Activated CD4-positive, alpha-beta T cell treated with anti-CD3 and anti-CD28 coated beads, Interleukin-2, Interleukin-4, amounts not matched to agents 100 ng/mL and 50 ng/mL, durations not matched to agents 16 hours and 8 hours (primary cell): ENCODE data around the gene NTN4.
"Not testable (repeated sequence)": the region's sequence is repeated elsewhere in the genome, so short reads cannot be mapped to it uniquely, and the experiment has no call there.

Source experiments
- DNase-seq: peaks from one replicate; pipeline ENCODE4 v3.0.0-alpha.2; 2020; ENCODE audit warnings: low spot score

NTN4 gene

DNA sequence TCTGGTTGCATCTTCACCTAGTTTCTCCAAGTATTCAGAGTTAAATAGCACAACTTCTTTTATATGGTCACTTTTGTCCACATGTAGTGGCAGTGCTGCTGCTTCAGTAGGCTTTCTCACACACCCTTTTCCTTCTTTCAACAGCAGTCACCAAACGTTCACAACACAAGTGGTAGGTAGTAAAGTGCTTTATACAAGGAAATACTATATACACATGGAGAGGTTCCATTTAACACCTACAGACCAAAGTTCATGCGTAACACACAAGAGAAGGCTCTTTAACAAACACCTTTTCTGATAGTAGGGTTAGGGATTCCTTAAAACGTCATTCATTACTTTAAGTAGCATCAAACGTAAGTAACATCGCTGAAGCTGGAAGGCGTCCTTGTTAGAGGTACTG, 132.2 kb downstream of the NTN4 start:
- DNase-seq = no peak

DNA sequence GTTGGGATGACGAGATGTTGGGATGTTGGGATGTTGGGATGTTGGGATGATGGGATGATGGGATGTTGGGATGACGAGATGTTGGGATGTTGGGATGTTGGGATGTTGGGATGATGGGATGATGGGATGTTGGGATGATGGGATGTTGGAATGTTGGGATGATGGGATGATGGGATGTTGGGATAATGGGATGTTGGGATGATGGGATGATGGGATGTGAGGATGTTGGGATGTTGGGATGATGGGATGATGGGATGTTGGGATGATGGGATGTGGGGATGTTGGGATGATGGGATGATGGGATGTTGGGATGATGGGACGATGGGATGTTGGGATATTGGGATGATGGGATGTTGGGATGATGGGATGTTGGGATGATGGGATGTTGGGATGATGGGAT, 135.9 kb downstream of the NTN4 start:
- DNase-seq = not testable (repeated sequence)

DNA sequence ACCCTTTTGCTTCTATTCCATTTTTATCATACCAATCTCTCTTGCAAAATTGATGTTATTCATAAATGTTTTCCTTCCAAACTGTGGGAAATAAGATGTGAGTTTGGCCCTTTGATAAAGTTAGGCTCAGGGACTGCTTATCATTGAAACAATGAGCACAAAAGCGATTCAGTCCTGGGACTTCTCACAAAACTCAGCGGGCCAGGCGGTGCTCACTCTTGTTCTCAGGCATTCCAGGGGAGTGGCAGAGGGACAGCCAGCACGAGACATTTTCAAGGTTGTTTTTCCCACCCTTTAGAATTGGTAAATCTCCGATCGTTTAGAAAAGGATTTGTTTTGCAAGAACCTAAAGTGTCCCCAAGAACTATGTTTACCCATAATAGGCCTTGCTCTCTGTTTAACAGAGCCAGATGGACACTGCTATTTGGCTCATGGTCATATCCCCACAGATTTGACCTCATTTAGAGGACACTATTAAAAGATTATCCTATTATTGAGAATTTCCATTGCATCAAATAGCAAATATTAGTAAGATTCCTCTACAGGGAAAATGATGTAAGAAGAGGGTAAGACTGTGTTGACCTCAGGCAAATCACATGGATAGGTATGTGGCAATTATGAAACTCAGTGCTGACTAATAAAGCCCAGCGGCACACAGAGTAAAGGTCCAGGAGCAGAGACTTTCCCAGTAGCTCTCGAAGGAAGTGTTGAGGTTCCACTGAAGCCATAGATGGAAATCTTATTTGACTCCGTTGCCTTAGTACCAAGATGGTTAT, 136.6 kb downstream of the NTN4 start:
- DNase-seq = peak; percentile 4

DNA sequence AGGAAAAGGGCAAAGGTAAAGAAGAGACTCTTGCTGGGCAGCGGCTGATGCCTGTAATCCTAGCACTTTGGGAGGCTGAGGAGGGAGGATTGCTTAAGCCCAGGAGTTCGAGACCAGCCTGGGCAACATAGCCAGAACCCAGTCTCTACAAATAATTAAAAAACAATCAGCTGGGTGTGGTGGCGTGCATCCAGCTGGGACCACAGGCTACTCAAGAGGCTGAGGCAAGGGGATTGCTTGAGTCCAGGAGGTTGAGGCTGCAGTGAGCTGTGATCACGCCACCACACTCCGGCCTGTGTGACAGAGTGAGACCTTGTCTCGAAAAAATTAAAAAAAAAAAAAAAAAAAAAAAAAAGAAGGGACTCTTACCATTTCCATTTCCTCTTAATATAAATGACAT, 138.9 kb downstream of the NTN4 start:
- no peak for DNase-seq

DNA sequence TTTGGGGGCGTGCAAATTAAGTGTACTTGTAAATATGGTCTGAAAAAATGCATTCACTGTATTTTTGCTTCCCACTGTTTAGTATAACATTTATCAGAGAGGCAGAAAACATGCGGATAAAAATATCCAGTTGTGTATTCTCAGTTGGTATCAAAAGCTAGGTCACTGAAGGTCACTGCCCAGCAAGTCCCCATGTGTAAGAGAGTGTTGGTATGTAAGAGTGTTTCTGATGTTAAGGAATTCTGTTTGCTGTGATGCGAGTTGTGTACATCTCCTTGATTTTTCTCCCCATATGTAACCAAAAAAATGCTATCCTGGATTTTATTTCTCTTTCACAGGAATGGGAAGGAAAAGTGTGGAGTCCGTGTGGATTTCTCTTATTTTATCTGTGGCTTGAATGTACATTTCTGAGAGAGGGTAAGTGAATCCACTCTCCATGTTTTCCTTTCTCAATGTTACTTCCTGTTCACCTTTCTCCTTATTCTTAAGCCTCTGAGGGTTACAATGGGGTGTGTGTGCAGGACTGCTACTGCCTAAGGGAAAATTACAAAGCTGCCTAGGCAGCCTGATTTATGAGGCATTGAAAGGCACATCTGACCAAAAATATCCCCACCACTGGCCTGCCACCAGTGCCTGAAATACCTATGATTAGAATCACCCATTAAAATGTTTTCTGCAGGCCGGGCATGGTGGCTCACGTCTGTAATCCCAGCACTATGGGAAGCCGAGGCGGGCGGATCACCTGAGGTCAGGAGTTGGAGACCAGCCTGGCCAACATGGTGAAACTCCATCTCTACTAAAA, 141.4 kb downstream of the NTN4 start:
- no peak for DNase-seq

DNA sequence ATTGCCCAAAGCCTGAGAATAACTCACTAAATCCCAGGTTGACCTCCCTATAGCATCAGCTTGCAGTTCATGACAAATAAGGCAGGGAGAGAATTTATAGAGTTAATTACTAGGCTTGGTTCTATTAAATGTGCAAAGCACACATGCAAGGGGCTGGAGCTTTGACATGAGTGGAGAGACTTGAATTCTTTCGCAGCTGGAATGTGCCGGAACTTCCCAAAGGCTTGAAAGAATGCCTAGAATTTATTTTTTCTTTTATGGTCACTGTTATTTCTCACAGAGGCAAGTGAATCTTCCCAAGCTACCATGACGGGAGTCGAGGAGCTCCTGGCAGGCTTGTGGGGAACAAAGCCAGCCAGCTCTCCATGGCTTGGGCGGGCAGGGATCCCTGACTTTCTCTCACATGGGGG, 143.8 kb downstream of the NTN4 start:
- DNase-seq = no peak

DNA sequence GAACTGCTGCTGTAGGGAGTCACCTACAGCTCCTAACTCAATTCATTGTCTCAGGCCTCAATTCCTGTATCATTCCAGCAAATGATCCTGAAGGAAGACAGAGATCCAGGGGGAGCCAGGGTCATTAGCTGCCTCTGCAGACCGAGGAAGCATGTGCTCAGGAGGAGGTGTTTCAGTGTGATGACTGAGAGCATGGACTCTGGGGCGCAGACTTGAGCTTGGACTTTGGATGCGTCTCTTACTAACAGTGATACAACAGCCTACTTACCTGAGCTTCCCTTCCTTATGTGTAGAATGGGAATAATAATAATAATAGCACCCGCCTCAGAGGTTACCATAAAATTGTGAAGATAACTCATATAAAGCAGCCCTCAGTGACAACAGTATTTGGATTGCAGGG, 147.3 kb downstream of the NTN4 start:
- DNase-seq = no peak

DNA sequence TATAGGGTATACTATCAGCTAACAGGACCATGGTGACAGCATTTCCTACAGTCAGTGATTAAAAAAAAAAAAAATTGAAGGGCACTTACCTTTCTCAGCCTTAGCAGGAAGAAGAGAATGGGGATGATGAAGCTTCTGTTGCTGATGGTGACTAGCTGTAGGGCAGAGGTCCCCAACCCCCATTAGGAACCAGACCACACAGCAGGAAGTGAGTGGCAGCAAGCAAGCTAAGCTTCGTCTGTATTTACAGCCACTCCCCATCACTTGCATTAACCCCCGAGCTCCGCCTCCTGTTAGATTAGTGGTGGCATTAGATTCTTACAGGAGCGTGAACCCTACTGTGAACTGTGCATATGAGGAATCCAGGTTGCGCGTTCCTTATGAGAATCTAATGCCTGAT, 148.0 kb downstream of the NTN4 start:
- DNase-seq = no peak

DNA sequence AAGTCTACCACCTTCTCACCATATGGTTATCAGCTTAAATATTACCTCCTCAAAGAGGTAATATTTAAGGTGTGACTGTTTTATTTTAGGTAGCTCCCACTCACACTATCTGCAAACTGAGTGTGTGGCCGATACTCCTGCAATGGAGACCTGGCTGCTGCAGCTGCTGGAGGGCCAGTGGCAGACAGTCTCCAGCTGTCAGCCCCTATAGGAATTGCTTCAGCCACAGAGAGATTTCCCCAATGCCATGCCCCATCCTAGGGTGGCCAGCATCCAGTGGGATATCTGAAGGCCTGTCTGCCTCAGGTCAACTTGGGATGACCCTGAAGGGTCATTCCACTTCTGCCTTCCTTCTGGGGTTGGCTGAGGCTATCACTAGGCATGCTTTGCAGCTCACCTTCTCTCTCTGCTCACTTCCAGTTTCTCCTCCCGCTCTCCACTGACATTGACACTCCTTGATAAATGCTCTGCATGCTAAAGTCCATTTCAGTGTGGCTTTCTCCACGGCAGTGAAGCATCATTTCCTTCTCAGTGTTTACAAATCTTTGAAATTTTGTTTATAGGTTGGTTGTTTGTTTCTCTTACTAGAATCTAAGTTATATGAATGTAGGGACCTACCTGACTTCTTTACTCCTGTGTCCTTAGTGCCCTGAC, 149.1 kb downstream of the NTN4 start:
- no peak for DNase-seq

DNA sequence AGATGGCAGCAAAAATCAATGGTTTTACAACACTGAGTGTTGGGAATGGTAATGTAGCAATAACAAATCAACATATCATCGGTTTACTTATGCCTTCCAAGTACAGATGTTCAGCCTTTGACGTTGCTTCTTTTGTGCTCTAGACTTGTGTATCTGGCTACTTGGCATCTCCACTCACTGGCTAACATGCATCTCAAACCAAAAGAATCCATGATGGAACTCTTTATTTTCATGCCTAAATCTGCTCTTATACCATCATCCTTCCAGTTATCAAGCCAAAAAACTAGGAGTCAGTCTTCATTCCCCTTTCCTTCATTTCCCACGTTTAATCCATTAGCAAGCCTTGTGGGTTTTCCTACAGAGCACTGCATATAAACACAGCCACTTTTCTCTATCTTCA, 150.0 kb downstream of the NTN4 start:
- no peak for DNase-seq

DNA sequence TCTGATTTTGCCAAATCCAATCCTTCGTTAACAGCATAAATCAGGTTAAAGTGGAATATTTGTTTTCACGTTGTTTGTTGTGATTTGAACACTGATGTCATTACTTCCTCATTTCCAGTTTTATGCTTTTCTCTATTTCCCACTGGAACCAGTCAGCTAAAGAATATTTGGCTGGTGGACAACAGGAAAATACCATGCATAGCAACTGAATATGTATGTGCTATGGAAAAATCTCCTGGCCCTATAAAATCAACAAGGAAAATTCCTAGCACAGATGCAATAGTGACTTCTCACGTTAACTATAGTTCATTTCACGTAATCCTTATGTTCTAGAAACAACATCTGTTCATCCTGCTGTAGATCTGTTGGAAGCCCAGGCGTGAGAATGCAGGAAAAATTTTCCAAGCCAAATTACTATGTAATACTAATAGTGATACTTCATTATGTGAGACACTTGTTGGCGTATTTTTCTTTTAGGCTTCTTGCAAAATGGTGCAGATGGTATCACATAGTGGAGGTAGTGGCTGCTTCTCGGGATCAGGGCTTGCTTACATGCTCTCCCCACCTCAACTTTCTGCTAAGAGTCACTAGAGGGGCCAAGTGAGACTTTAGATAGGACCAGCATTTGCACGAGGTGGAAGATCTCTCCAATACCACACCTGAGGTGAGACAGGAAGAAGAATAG, 153.0 kb downstream of the NTN4 start:
- no peak for DNase-seq

DNA sequence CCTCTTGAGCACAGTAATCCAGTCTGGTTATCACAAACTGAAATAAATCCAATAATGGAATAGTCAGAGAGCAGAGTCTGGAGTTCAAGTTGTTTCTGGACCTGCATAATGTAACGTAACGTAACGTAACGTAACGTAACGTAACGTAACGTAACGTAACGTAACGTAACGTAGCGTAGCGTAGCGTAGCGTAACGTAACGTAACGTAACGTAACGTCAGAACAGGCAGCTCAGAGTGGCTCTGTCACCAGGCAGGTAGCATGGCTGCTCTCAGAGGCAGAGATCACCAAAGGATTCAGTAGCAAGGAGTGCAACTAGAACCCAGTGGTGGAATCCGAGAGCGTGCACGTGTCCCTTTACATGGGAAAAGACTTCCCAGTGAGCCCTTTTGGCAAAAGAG, 153.6 kb downstream of the NTN4 start:
- no peak for DNase-seq

DNA sequence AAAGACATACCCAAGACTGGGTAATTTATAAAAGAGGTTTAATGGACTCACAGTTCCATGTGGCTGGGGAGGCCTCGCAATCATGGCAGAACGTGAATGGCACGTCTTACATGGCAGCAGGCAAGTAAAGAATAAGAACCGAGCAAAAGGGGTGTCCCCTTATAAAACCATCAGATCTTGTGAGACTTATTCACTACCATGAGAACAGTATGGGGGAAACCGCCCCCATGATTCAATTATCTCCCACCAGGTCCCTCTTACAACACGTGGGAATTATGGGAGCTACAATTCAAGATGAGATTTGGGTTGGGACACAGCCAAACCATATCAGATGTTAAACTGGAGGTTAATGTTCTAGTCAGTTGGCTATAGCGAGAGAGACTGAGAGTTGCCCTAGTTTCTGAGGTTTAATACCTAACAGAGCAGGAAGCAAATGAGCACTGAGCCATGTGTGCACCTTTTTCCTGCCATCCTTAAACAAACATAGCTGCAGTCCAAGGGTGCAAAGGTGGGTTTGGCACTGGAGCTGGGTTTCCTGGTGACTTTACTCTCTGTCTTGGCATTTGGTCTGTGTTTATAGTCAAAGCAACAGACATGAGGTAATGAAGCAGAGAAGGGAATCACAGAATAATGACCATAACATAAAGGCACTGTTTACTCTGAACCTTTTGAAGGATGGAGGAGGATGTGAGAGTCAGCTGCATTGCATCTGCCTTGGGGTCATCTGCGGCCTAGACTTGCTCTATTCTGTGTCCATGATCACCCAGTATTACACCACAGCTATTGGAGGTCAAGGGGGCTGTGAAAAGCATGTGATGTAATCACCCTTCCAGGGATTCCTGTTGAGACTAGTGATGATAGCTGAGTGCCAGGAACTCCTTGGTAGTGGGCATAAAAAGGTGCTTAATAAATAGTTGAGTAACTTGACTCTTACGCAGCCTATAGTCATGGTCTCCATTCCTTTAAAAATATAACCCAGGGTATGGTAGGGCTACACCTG, 155.6 kb downstream of the NTN4 start:
- no peak for DNase-seq

DNA sequence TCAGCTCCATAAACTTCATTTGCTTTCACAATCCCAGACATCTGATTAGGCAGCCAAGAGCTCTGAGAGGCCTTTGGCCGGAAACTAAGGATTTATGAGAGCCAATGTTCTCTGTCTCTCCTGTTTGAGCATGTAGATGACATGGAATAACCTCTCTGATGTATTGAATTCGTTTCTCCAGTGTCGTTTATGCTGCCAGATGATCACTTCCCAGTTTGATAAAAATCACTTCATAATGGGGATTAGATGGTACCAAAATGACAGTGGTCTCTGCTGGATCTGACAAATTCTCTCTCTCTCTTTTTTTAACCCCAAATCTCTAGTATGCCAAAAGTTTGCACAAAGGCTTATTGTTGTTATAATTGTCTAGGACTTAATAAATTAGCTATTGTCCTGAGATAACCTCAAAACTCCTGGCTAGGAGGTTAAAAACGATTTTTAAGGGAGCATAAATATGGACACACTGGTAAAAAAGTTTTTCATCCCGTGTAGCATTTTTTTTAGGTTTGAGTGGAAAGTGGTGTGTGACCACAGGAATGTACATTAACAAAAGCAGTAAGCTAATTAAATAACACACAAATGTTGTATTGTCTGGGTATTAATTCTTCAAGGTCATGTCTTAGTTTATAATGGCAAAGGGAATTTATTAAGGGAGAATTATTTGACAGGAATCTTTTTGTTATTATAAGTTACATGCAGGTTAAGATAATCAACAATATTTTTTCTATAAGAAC, 156.7 kb downstream of the NTN4 start:
- DNase-seq = no peak

DNA sequence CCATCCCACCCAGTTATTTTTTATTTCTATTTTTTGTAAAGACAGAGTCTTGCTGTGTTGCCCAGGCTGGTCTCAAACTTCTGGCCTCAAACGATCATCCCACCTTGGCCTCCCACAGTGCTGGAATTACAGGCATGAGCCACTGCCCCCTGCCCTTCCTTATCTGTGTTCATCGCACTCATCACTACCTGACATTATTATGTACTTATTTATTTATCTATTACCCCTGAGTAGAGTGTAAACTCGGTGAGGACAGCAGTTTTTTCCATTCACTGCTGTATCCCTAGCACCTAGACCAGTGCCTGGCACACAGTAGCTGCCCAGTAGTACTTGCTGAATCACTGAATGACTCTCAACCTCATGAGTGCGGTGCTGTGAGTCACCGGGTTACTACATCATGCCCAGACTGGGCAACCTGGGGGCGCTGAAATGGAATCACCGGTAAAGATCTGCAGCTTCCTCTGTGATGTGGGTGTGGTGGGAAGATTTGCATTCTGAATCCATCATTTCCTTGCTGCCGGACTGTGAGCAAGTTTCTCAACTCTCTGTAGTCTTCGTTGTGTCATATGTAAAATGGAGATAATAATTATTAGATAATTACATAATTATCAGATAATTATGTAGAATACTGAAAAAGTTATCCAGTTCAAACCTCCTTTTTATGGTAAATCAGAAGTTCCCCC, 157.4 kb downstream of the NTN4 start:
- no peak for DNase-seq

DNA sequence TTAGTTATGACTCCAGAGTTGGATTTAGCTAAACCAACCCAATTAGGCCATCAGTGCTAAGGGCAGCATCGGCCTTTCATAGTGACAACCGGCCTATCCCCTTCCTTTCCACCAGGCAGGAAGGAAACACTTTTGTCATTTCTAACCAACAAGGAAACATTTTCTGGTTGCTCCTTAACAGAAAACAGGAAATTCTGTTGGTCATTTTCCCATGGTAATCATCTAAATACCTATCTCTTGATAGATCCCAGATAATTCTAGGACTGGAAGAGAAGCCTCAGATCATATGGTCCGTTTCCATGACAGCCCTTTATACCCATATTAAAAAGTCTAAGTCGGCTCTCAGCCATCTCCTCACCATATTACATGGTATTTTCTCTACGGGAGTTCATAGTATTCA, 160.1 kb downstream of the NTN4 start:
- DNase-seq = no peak

DNA sequence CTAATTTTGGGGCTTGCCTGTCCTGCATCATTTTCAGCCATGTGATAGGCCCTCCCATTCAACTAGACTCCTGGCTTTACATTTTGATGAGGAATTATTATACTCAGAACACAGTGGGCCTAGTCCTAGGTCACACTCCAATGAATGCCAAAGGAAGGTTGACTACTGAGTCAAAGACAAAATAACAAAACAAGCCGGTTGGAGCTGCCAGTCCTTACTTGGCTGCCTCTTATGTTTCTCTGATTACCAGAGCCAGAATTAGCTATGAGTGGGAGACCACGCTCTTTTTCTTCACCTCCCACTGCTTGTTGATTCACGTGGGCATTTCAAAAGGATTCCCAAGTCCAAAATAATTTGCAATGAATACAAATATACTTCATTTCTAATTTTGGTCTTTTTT, 161.2 kb downstream of the NTN4 start:
- no peak for DNase-seq

DNA sequence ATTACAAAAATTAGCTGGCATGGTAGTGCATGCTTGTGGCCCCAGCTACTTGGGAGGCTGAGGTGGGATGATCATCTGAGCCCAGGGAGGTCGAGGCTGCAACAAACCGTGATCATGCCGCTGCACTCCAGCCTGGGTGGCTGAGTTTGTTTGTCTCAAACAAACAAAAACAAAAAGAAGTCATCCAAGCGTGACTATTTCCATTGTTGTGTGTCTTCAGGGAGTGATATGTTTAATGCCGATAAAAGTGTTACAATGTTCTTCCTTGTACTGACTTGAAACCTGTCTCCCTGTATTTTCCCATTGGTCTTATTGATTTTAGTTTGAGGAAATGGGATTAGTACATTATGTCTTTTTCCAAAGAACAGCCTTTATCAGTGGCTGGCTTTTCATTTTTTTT, 163.7 kb downstream of the NTN4 start:
- DNase-seq = no peak

DNA sequence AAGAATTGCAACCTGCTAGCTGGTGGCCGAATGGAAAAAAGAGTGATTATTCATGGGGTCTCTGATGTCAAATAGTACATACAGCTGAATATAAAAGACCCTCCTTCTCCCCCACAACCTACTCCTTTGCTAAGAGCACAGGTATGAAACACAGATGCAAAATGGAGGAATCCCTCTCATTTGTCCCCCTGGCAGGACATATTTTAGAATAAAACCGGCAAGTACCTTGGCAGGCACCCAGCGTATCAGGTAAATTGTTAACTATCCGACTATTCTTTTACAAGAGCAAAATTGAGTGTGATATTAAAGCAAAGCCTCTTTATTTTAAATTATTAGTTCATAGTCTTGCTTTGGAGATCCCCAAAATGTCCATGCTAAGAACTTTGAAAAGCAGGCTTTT, 165.6 kb downstream of the NTN4 start:
- no peak for DNase-seq

DNA sequence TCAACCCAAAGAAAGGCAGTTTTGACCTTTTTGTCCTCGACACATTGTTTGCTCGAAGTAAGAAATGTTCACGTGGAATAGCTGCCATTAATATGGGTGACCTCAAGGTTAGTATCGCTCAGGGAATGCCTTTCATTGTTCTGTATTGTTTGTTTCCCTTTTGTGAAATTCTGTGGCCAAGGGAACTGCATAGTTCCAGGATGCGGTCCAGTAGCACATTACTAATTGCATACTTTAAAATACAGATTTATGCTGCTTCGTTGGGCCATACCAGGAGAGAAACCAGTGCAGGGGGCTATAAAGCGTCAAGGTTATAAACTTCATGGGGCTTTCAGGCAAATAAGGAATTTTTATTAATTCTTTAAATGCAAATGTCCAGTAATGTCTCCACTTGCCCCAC, 166.0 kb downstream of the NTN4 start:
- no peak for DNase-seq
